ENCODE measurements around the gene OR11H1.
"Not testable (repeated sequence)": the region's sequence is repeated elsewhere in the genome, so short reads cannot be mapped to it uniquely, and the experiment has no call there.

The OR11H1 gene, protein sequence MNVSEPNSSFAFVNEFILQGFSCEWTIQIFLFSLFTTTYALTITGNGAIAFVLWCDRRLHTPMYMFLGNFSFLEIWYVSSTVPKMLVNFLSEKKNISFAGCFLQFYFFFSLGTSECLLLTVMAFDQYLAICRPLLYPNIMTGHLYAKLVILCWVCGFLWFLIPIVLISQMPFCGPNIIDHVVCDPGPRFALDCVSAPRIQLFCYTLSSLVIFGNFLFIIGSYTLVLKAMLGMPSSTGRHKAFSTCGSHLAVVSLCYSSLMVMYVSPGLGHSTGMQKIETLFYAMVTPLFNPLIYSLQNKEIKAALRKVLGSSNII

GRCh38 chr22:15527892-15528291, at the start of gene OR11H1:
Gene OR11H1, plus strand, starts transcription at chr22:15528192. Its CDS starts 0 bp downstream, at chr22:15528192.
- DNase-seq (ENCODE audit: low spot score), result not testable (repeated sequence)

- not testable (repeated sequence) for DNase-seq (ENCODE audit: low spot score)
These were observed 18.0 kb upstream of the OR11H1 start for GRCh38 chr22:15509967-15510366.

- not testable (repeated sequence) for DNase-seq (ENCODE audit: low spot score)
These were observed 12.1 kb upstream of the OR11H1 start for GRCh38 chr22:15515896-15516295.

DNA sequence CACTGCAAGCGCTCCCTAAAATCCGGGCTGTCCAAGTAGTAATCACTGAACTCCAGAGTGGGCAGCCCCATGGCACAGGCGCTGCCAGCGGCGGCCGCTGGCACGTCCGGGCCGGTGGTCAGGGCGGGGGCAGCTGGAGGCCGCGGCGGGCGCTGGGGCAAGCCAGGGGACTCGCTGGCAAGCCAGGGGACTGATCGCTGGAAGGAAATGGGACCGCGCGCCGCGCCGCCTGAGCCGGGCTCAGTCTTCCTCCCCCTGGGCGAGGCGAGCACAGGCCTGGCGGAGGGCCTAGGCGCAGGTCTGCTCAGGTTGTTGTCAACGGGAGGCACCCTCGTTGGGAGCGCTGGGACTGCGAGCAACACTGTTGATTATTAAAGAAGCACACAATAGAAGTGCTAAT, 25.8 kb downstream of the OR11H1 start:
- not testable (repeated sequence) for DNase-seq (ENCODE audit: low spot score)

DNA sequence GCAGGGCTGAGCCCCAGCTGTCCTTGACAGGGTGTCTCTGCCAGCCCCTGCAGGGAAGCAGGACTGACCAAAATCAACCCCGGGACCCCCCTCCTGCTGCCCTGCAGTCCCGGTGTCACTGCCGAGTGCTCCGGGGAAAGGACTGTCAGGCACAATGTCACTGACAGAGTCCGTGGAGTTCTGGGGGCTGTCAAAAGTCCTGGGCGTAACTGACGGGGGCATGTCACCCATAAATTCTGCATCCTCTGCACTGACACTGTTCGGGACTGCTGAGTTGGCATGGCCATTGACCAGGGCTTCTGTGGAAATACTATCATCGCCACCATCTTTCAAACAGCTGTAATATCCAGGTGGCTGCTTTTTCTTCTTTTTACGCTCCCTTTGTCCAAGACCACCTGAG, 35.5 kb downstream of the OR11H1 start:
- DNase-seq (ENCODE audit: low spot score), result not testable (repeated sequence)

GRCh38 chr22:15565063-15565462, 37.1 kb downstream of the OR11H1 start:
- DNase-seq (ENCODE audit: low spot score), result not testable (repeated sequence)
